ENCODE measurements around the gene ERMARD. TPM values are rescaled to one million over a fixed set of nuclear protein-coding genes. Genes with fewer than 3 reads are reported as not detected.
A peak's percentile ranks its signal among the peaks of the same experiment; 100 is the strongest.

ERMARD gene
- total RNA-seq: 41.5 TPM

DNA sequence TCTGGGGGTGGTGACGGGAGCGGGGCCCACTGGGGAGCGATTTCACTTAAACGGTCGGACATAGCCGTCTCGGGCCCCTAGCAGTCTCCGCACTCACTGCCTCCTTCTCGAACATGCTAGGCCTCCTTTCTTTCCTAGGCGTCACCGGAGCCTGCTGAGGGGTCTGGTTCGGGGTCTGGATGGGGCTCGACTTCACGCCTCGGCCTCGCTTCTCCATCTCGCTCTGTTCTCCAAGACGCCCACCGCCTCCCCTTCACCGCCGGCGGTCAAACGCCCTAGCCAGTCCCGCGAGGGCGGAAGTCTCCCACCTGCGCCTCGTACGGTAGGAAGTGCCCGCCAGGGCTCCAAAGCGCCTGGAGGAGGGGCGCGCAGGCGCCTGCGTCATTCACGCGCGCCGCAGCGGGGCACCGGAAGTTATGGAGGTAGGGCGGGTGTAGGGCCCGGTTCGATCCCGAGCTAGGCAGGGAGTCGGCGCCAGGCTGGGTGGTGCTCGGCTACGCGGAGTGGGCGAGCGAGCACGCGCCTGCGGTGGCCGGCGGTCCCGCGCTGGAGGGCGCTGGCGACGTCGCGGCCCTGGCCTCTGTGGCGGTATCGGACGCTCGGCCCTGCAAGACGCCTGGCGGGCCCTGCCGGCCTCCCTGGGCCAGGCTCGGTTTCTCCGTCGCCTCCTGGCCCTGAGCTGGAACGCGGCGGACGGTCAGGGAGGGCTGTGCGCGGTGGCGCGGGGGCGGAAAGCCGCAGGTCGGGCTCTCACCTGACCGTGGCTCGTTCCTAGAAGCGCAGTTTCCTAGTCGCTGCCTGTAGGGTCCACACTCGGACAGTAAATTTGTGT lies at the start of gene ERMARD, which contains the start of gene DYNLT2:
TSS of gene ERMARD (plus strand) at position 381 of the 832 bp plus-strand sequence. CDS start at position 417, 36 bp downstream.
TSS of gene DYNLT2 (minus strand) at position 331 of the 832 bp plus-strand sequence. CDS start at position 217, 114 bp downstream.
- H3K36me3 ChIP-seq: no peaks in the 10 kb centered on the region
- no peaks in the 10 kb centered on the region for H3K9me3 ChIP-seq
- DNase-seq (ENCODE audit: extremely low spot score in 2 of 2): peak in 1 of 2 donors; percentile 94
- peak within 1 kb of the TSS; percentile 92 for H3K27ac ChIP-seq
- TF ChIP-seq CTCF (IDR thresholded peaks at IDR 0.05): peak in 2 of 3 experiments; percentile 8 to 51
- peak in 1 of 2 donors; percentile 69 for TF ChIP-seq POLR2A (IDR thresholded peaks at IDR 0.05)
- peak; percentile 95 to 97 for TF ChIP-seq POLR2AphosphoS5 (IDR thresholded peaks at IDR 0.05; ENCODE audit: insufficient read depth in 1 of 2, low read depth in 1 of 2)
- H3K4me1 ChIP-seq: peaks cover 22% of the 10 kb centered on the region
- H3K4me3 ChIP-seq: peak within 1 kb of the TSS; percentile 80 to 88
- no peaks in the 10 kb centered on the region for H3K27me3 ChIP-seq
- intact Hi-C loops (cut with DNase I): no loop called here

DNA sequence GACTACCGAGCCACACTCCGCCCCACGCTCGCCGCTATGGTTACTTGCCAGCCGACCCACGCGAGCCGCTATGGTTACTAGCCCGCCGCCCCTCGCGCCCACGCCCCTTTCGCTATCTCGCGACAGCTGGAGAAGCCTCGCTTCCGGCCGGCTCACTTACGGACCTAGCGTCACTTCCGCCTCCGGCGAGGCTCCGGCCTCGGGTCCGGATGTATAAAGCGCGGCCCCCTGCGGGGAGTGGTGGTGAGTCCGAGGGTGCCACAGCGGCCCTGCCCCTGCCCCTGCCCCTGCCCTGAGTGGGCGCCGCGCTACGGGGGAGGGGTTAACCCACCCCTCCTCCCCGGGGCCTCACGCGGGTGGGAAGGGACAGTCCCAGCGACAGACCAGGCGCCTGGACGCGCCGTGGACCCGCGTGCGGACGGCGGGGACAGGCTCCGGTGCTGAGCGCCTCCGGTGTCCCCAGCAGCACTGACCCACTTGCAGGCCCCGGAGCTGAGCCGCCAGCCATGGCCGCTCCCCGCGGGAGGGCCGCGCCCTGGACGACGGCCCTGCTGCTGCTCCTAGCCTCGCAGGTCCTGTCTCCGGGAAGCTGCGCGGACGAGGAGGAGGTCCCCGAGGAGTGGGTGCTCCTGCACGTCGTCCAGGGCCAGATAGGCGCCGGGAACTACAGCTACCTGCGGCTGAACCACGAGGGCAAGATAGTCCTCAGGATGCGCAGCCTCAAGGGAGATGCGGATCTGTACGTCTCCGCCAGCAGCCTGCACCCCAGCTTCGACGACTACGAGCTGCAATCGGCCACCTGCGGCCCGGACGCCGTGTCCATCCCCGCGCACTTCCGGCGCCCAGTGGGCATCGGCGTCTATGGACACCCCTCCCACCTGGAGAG lies 49.2 kb upstream of the ERMARD start, which contains the start of the genes C6orf120 and WDR27:
TSS of gene C6orf120 (plus strand) at position 173 of the 886 bp plus-strand sequence. CDS start at position 507, 334 bp downstream.
TSS of gene WDR27 (minus strand) at position 76 of the 886 bp plus-strand sequence. CDS start 13,024 bp downstream, outside the sequence.
- Histone ChIP-seq H3K27ac (peak within 1 kb of the TSS; percentile 93), H3K9me3 (no peaks in the 10 kb centered on the region), H3K4me3 (peak within 1 kb of the TSS; percentile 77 to 99), H3K4me1 (peaks cover 62% of the 10 kb centered on the region), H3K36me3 (peaks cover 0 to 10% of the 10 kb centered on the region in 2 donors), H3K27me3 (no peaks in the 10 kb centered on the region)
- intact Hi-C loops (cut with DNase I): no loop called here
- DNase-seq (ENCODE audit: extremely low spot score in 2 of 2): peak in 1 of 2 donors; percentile 95
- TF ChIP-seq POLR2AphosphoS5 (IDR thresholded peaks at IDR 0.05; ENCODE audit: insufficient read depth in 1 of 2, low read depth in 1 of 2): peak; percentile 96 to 98
- peak in 1 of 2 donors; percentile 87 for TF ChIP-seq POLR2A (IDR thresholded peaks at IDR 0.05)
- no peak for TF ChIP-seq CTCF (IDR thresholded peaks at IDR 0.05)

DNA sequence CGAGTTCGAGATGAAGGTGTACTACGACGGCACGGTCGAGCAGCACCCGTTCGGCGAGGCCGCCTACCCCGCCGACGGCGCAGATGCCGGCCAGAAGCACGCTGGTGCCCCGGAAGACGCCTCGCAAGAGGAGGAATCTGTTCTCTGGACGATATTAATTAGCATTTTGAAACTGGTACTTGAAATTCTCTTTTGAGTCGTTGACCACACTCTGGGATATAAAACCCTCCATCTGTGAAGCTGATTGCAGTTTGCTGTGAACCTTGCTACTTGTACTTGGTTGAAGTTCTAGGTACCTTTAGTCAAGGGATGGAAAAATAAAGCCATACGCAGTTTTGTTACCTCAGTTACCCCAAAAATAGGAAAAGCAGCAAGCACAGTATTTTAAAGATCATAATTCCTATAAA lies 48.6 kb upstream of the ERMARD start:
- TF ChIP-seq POLR2A (IDR thresholded peaks at IDR 0.05) (no peak), CTCF (IDR thresholded peaks at IDR 0.05) (no peak), POLR2AphosphoS5 (IDR thresholded peaks at IDR 0.05; ENCODE audit: insufficient read depth in 1 of 2, low read depth in 1 of 2) (no peak)
- peaks cover 62% of the 10 kb centered on the region for H3K4me1 ChIP-seq
- no peak for DNase-seq (ENCODE audit: extremely low spot score in 2 of 2)

GRCh38 chr6:169707772-169708171 lies 43.6 kb upstream of the ERMARD start:
- peaks cover 0 to 36% of the 10 kb centered on the region in 2 donors for H3K36me3 ChIP-seq
- TF ChIP-seq CTCF (IDR thresholded peaks at IDR 0.05) (no peak), POLR2A (IDR thresholded peaks at IDR 0.05) (no peak), POLR2AphosphoS5 (IDR thresholded peaks at IDR 0.05; ENCODE audit: insufficient read depth in 1 of 2, low read depth in 1 of 2) (no peak)
- intact Hi-C loops (cut with DNase I): no loop called here
- DNase-seq (ENCODE audit: extremely low spot score in 2 of 2): no peak
- H3K9me3 ChIP-seq: no peaks in the 10 kb centered on the region
- no peak overlapping the region for H3K4me3 ChIP-seq
- no peaks in the 10 kb centered on the region for H3K27me3 ChIP-seq
- no peak overlapping the region for H3K27ac ChIP-seq
- peaks cover 31% of the 10 kb centered on the region for H3K4me1 ChIP-seq

More for the DNA sequence above, 48.6 kb upstream of the ERMARD start:
- intact Hi-C loops (cut with DNase I): no loop called here
- peak overlapping the region; percentile 77 to 99 for H3K4me3 ChIP-seq
- peaks cover 0 to 10% of the 10 kb centered on the region in 2 donors for H3K36me3 ChIP-seq
- peak overlapping the region; percentile 93 for H3K27ac ChIP-seq
- H3K9me3 ChIP-seq: no peaks in the 10 kb centered on the region
- no peaks in the 10 kb centered on the region for H3K27me3 ChIP-seq
